ENCODE data around the gene CDC27. TPM values are rescaled to one million over a fixed set of nuclear protein-coding genes. Genes with fewer than 3 reads are reported as not detected.
A peak's percentile ranks its signal among the peaks of the same experiment; 100 is the strongest.
"Not testable (repeated sequence)": the region's sequence is repeated elsewhere in the genome, so short reads cannot be mapped to it uniquely, and the experiment has no call there.

Gene CDC27
- polyA plus RNA-seq, 3 donors: 19.7 to 52.0 (median 33.0) TPM

DNA sequence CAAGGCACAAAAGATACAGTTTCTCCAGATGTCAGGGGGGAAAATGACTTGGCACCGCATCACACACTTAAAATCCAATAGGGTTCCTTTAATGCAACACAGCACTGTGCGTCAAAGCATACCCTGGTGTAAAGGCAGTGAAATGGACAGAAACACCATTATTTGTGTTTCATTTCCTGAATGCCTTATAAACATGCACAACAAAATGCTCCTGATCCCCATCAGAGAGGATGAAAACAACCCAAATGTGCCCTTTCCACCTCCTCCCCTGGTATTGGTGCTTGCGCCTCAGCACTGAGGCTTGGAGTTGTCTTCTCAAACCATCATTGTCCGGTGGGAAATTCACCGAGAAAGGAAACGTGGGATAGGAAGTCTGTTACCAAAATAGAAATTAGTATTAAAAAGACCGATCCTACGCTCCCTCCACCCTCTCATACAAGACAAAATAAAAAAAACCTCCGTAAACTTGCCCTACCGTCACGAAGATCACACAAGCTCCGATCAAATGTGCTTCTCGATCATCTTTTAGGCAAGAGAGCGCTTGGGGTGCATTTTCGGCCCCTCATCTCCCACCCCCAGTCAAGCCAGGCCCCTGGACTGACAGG lies 722 bp downstream of the CDC27 start:
- Histone ChIP-seq H3K36me3 (replicated peaks in 1 of 2; ENCODE audit: control insufficient read depth in 1 of 2, insufficient read depth in 2 of 2, low read length in 2 of 2) (no peaks in the 10 kb centered on the region), H3K27me3 (ENCODE audit: control insufficient read depth in 2 of 2, insufficient read depth in 2 of 2, low read length in 2 of 2) (no peaks in the 10 kb centered on the region), H3K27ac (ENCODE audit: low read depth in 1 of 2, low read length in 2 of 2) (peak overlapping the region; percentile 98 to 99), H3K79me2 (ENCODE audit: insufficient read depth, low read length) (peaks cover 58% of the 10 kb centered on the region), H3K4me2 (replicated peaks; ENCODE audit: extremely low read depth, low read length, poor library complexity, severe bottlenecking) (peak overlapping the region; percentile 88), H3K9ac (ENCODE audit: insufficient read depth, low read length, poor library complexity, severe bottlenecking) (peak overlapping the region; percentile 99), H2AFZ (ENCODE audit: insufficient read depth, low read depth, low read length, poor library complexity, severe bottlenecking) (peak overlapping the region; percentile 79), H3K9me3 (replicated peaks in 1 of 2; ENCODE audit: control insufficient read depth in 1 of 2, insufficient read depth in 1 of 2, low read length in 2 of 2) (no peaks in the 10 kb centered on the region), H4K20me1 (ENCODE audit: insufficient read depth, low read length) (peaks cover 39% of the 10 kb centered on the region), H3K4me1 (ENCODE audit: control insufficient read depth in 1 of 2, insufficient read depth in 2 of 2, low read length in 2 of 2) (peaks cover 10 to 29% of the 10 kb centered on the region in 2 donors), H3K4me3 (replicated peaks in 1 of 3; ENCODE audit: low read depth in 2 of 3, low read length in 3 of 3) (peak overlapping the region; percentile 47 to 89 (median 82))
- H3K36me3 Mint-ChIP-seq: peaks cover 1 to 5% of the 10 kb centered on the region in 2 donors
- H3K4me3 Mint-ChIP-seq: peak overlapping the region; percentile 89 to 97
- H3K27me3 Mint-ChIP-seq (ENCODE audit: low read depth in 3 of 3): peaks cover 2 to 5% (median 3%) of the 10 kb centered on the region in 3 donors
- WGBS (ENCODE audit: insufficient coverage): 20% methylated on average over 1 of the region's 15 CpGs
- H3K9me3 Mint-ChIP-seq: peaks cover 0 to 3% (median 0%) of the 10 kb centered on the region in 7 donors
- intact Hi-C loops (cut with micrococcal nuclease): loop anchor here in 1 of 2 donors (5.0 kb wide), 1 partner anchor 86 kb away; no protein-coding TSS in a partner anchor
- TF ChIP-seq, protein P1, sequence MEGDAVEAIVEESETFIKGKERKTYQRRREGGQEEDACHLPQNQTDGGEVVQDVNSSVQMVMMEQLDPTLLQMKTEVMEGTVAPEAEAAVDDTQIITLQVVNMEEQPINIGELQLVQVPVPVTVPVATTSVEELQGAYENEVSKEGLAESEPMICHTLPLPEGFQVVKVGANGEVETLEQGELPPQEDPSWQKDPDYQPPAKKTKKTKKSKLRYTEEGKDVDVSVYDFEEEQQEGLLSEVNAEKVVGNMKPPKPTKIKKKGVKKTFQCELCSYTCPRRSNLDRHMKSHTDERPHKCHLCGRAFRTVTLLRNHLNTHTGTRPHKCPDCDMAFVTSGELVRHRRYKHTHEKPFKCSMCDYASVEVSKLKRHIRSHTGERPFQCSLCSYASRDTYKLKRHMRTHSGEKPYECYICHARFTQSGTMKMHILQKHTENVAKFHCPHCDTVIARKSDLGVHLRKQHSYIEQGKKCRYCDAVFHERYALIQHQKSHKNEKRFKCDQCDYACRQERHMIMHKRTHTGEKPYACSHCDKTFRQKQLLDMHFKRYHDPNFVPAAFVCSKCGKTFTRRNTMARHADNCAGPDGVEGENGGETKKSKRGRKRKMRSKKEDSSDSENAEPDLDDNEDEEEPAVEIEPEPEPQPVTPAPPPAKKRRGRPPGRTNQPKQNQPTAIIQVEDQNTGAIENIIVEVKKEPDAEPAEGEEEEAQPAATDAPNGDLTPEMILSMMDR (IDR thresholded peaks at IDR 0.05): no peak
- peaks cover 41% of the 10 kb centered on the region for H3K4me1 Mint-ChIP-seq
- DNase-seq: peak; percentile 32 to 57 (median 43)
- H3K27ac Mint-ChIP-seq: peak overlapping the region; percentile 99 to 100 (median 99)

DNA sequence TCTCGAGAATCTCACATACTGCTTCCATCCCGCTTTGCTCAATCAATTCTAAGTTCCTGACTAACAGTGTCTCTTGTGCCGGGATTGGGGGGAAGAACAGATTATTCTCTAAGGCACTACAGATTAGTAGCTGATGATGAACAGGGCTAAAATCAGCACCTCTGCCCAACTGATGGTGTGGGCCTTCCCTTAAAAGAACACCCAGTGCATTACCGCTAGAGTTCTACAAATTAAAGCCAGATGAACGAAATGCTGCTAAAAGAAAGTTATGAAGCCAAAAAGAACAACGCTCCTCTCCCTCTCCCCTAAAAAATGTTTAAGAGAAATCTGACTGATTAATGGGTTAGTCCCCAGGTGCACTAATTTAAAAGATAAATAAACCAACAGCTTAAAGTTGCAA lies 4.4 kb downstream of the CDC27 start:
- H3K36me3 Mint-ChIP-seq: peaks cover 9 to 23% of the 10 kb centered on the region in 2 donors
- Histone ChIP-seq H2AFZ (ENCODE audit: insufficient read depth, low read depth, low read length, poor library complexity, severe bottlenecking) (no peak overlapping the region), H3K9ac (ENCODE audit: insufficient read depth, low read length, poor library complexity, severe bottlenecking) (no peak overlapping the region), H3K4me2 (replicated peaks; ENCODE audit: extremely low read depth, low read length, poor library complexity, severe bottlenecking) (no peak overlapping the region), H3K4me1 (ENCODE audit: control insufficient read depth in 1 of 2, insufficient read depth in 2 of 2, low read length in 2 of 2) (peaks cover 10 to 19% of the 10 kb centered on the region in 2 donors), H3K79me2 (ENCODE audit: insufficient read depth, low read length) (peaks cover 95% of the 10 kb centered on the region), H3K27me3 (ENCODE audit: control insufficient read depth in 2 of 2, insufficient read depth in 2 of 2, low read length in 2 of 2) (no peaks in the 10 kb centered on the region), H3K27ac (ENCODE audit: low read depth in 1 of 2, low read length in 2 of 2) (peak overlapping the region in 1 of 2 donors; percentile 25), H3K4me3 (replicated peaks in 1 of 3; ENCODE audit: low read depth in 2 of 3, low read length in 3 of 3) (no peak overlapping the region), H3K36me3 (replicated peaks in 1 of 2; ENCODE audit: control insufficient read depth in 1 of 2, insufficient read depth in 2 of 2, low read length in 2 of 2) (peaks cover 13 to 22% of the 10 kb centered on the region in 2 donors), H3K9me3 (replicated peaks in 1 of 2; ENCODE audit: control insufficient read depth in 1 of 2, insufficient read depth in 1 of 2, low read length in 2 of 2) (no peaks in the 10 kb centered on the region), H4K20me1 (ENCODE audit: insufficient read depth, low read length) (peaks cover 74% of the 10 kb centered on the region)
- intact Hi-C loops (cut with micrococcal nuclease): loop anchor here in 1 of 2 donors (5.0 kb wide), 1 partner anchor 82 kb away; no protein-coding TSS in a partner anchor
- no peak overlapping the region for H3K4me3 Mint-ChIP-seq
- H3K27me3 Mint-ChIP-seq (ENCODE audit: low read depth in 3 of 3): no peaks in the 10 kb centered on the region
- no peaks in the 10 kb centered on the region for H3K9me3 Mint-ChIP-seq
- no peak for DNase-seq
- TF ChIP-seq, protein P1 (IDR thresholded peaks at IDR 0.05): no peak
- peak overlapping the region in 3 of 7 donors; percentile 13 to 58 (median 52) for H3K27ac Mint-ChIP-seq
- no CpG with 5 or more reads among the region's 6 CpGs for WGBS (ENCODE audit: insufficient coverage)
- H3K4me1 Mint-ChIP-seq: peaks cover 37% of the 10 kb centered on the region

DNA sequence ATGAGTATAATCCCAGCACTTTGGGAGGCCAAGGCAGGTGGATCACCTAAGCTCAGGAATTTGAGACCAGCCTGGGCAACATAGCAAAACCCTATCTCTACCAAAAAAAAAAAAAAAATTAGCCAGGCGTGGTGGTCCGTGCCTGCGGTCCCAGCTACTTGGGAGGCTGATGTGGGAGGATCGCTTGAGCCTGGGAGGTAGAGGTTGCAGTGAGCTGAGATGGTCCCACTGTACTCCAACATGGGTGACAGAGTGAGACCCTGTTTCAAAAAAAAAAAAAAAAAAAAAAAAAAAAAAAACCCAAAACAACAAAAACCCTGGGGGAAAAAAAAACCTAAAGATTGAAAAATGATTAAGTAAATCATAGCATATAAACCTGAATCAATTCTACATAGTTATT lies 8.1 kb downstream of the CDC27 start:
- peaks cover 39 to 57% of the 10 kb centered on the region in 2 donors for H3K36me3 ChIP-seq (replicated peaks in 1 of 2; ENCODE audit: control insufficient read depth in 1 of 2, insufficient read depth in 2 of 2, low read length in 2 of 2)

More for the DNA sequence above, 8.1 kb downstream of the CDC27 start:
- H3K36me3 Mint-ChIP-seq: peaks cover 26 to 48% of the 10 kb centered on the region in 2 donors
- H4K20me1 ChIP-seq (ENCODE audit: insufficient read depth, low read length): peaks cover 95% of the 10 kb centered on the region
- DNase-seq; H3K27me3 Mint-ChIP-seq (ENCODE audit: low read depth in 3 of 3); H3K9me3 ChIP-seq (replicated peaks in 1 of 2; ENCODE audit: control insufficient read depth in 1 of 2, insufficient read depth in 1 of 2, low read length in 2 of 2); H3K27ac ChIP-seq (ENCODE audit: low read depth in 1 of 2, low read length in 2 of 2); intact Hi-C loops (cut with micrococcal nuclease); H3K9ac ChIP-seq (ENCODE audit: insufficient read depth, low read length, poor library complexity, severe bottlenecking); H3K27ac Mint-ChIP-seq; H3K4me3 ChIP-seq (replicated peaks in 1 of 3; ENCODE audit: low read depth in 2 of 3, low read length in 3 of 3); H3K27me3 ChIP-seq (ENCODE audit: control insufficient read depth in 2 of 2, insufficient read depth in 2 of 2, low read length in 2 of 2); H3K4me1 ChIP-seq (ENCODE audit: control insufficient read depth in 1 of 2, insufficient read depth in 2 of 2, low read length in 2 of 2); H3K4me3 Mint-ChIP-seq; H3K9me3 Mint-ChIP-seq; H3K4me2 ChIP-seq (replicated peaks; ENCODE audit: extremely low read depth, low read length, poor library complexity, severe bottlenecking); H2AFZ ChIP-seq (ENCODE audit: insufficient read depth, low read depth, low read length, poor library complexity, severe bottlenecking): not testable (repeated sequence)
- WGBS (ENCODE audit: insufficient coverage): no CpG with 5 or more reads among the region's 4 CpGs
- H3K4me1 Mint-ChIP-seq: peaks cover 19% of the 10 kb centered on the region
- H3K79me2 ChIP-seq (ENCODE audit: insufficient read depth, low read length): peaks cover 100% of the 10 kb centered on the region
